C4-2B (cell line): ENCODE measurements around the gene ADA.
"Not testable (repeated sequence)": the region's sequence is repeated elsewhere in the genome, so short reads cannot be mapped to it uniquely, and the experiment has no call there.

Source experiments
- H3K27ac ChIP-seq: fragments of 450-650 bp; 2 replicates; pipeline ENCODE4 v1.5.1; 2017
- ZFX ChIP-seq: fragments of 450-650 bp; IDR thresholded peaks from 2 replicates; pipeline ENCODE4 v1.6.1; 2017
- TF ChIP-seq, protein P1 (sequence below): fragments of 450-650 bp; conservative IDR thresholded peaks from 2 replicates; pipeline ENCODE4 v1.5.1; 2017; ENCODE audit warnings: mild to moderate bottlenecking

Gene ADA

DNA sequence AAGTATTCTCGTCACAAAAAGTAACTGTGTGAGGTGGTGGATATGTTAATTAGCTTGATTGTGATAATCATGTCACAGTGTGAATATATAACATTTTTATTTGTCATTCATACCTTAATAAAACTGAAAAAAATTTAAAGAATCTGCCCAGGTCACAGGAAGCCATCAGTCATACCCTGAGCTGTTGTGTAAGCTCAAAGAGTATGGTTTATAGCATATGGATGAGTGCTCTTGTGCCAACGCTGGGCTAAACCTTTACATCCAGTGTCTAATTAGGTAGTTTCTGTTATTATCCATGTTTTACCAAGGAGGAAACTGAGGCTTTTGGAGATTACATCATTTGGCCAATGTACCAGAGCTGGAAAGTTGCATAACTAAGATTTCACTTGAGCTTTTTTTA lies 57.7 kb downstream of the ADA start:
- no peak overlapping the region for H3K27ac ChIP-seq
- TF ChIP-seq, protein P1, sequence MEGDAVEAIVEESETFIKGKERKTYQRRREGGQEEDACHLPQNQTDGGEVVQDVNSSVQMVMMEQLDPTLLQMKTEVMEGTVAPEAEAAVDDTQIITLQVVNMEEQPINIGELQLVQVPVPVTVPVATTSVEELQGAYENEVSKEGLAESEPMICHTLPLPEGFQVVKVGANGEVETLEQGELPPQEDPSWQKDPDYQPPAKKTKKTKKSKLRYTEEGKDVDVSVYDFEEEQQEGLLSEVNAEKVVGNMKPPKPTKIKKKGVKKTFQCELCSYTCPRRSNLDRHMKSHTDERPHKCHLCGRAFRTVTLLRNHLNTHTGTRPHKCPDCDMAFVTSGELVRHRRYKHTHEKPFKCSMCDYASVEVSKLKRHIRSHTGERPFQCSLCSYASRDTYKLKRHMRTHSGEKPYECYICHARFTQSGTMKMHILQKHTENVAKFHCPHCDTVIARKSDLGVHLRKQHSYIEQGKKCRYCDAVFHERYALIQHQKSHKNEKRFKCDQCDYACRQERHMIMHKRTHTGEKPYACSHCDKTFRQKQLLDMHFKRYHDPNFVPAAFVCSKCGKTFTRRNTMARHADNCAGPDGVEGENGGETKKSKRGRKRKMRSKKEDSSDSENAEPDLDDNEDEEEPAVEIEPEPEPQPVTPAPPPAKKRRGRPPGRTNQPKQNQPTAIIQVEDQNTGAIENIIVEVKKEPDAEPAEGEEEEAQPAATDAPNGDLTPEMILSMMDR = no peak
- TF ChIP-seq ZFX = no peak

DNA sequence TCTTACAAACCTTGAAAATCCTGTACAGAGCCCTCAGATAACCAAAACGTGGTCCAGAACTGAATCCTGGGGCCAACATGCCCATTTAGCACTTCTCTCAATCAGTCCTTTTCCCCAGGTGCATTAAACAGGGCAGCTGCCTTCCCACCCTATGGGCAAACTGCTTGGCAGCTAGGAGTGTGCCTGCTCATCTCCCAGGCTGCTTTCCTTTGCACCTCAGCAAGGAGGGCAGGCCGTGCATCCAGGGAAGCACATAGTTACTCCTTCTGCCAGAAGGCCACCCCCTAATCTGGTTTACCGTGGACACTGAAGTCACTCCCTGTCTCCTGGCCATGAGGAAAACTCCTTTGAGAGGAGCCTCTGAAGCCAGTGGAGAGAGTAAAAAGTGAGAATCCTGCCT lies 59.1 kb downstream of the ADA start:
- TF ChIP-seq, protein P1 = no peak
- no peak for TF ChIP-seq ZFX
- H3K27ac ChIP-seq = no peak overlapping the region

- TF ChIP-seq ZFX = no peak
- H3K27ac ChIP-seq = no peak overlapping the region
These were observed 60.3 kb downstream of the ADA start for GRCh38 chr20:44590980-44591778.

GRCh38 chr20:44589537-44589936 lies 62.0 kb downstream of the ADA start:
- TF ChIP-seq ZFX = no peak
- TF ChIP-seq, protein P1 = no peak
- H3K27ac ChIP-seq = no peak overlapping the region

GRCh38 chr20:44588321-44588720 lies 63.2 kb downstream of the ADA start:
- H3K27ac ChIP-seq = not testable (repeated sequence)

DNA sequence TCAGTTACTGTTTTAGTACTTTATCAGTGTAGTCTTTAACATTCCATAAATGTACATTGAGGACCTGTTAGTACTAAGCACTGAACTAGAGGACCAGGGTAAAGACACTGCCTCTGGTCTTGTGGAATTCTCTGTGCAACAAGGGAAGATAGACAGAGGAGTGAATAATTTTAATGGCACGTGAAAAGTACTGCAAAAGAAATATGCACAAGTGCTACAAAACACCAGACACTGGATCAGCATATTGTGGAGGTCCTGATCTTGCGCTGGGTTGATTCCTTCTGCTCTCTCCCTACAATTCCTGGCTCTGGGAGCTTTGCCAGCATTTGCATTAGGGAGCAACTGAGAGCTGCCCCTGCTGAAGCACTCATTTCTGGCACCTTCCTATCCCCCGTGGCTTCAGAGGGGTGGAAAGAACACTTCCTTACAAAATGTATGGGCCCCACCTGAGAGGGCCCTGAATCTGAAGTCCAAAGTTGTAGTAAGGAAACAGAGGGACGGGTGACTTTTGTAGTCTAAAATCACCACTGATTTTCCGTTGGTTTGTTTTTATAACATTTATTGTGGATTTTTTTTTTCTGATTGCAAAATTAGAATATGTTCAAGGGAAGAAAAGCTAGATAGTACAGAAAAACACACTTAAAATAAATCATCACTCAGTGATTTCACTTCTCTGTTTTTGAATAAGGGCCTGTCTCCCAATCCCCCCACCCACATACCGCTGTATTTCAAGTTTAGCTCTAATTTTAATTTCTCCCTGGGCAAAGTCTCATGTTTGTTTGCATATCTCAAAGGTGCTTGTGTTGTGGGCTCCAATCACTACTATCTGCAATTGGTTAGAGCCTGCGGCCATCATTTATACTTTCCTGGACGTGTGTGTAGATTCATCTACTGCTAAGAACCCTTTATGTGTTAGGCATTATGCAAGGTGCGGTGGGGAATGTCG lies 64.2 kb downstream of the ADA start:
- no peak for TF ChIP-seq ZFX
- TF ChIP-seq, protein P1 = no peak
- H3K27ac ChIP-seq = no peak overlapping the region

DNA sequence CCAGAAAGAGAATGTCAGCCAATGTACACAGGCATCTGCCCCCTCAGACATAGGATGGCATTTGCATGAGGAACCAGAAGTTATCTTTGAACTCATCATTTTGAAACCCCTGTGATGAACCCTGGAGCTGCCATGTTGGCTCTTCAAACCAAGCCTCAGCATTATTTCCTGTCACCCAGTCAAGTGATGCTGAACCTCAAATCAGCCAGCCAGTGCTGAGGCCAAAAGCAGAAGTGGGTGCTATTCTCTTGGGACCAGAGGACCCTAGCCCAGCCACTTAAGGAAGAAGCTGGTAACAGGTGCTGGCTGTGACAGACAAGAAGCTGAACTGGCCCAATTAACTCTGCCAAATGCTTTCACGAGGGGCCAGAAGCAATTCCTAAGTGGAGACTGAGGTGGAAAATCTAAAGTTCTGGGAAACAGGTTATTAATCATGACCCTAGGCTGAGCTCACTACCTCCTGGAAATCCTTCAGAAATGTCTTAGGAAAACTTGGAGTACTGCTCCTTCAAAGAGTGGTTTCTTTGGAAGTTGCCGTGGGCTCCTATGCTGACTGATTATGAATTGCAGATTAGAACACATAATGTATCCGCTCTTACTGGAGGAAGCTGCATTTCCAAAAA lies 65.1 kb downstream of the ADA start:
- TF ChIP-seq, protein P1 = no peak
- TF ChIP-seq ZFX = no peak
- H3K27ac ChIP-seq = no peak overlapping the region
